Fibroblast of lung (primary cell): ENCODE data around the gene ADAD2. TPM values are rescaled to one million over a fixed set of nuclear protein-coding genes. Genes with fewer than 3 reads are reported as not detected.
"Not testable (repeated sequence)": the region's sequence is repeated elsewhere in the genome, so short reads cannot be mapped to it uniquely, and the experiment has no call there.

Source experiments
- DNase-seq, 2 donors: peaks; one replicate each; pipeline versions ENCODE4 v3.0.0 to v3.0.0-alpha.2; 2010; ENCODE audit warnings: low read depth in 2 of 2
- H2AFZ ChIP-seq: 2 replicates; pipeline ENCODE4 v1.5.1; 2012; ENCODE audit warnings: low read length, control low read depth, inconsistent platforms
- H3K27ac ChIP-seq: 2 replicates; pipeline ENCODE4 v1.5.1; 2011; ENCODE audit warnings: low read length, control low read depth; ENCODE audit not compliant: insufficient read depth
- H3K27me3 ChIP-seq: 2 replicates; pipeline ENCODE4 v1.5.1; 2011; ENCODE audit warnings: mild to moderate bottlenecking, low read length; ENCODE audit not compliant: control insufficient read depth, insufficient read depth
- H3K36me3 ChIP-seq: 2 replicates; pipeline ENCODE4 v1.5.1; 2011; ENCODE audit warnings: low read length; ENCODE audit not compliant: control insufficient read depth, insufficient read depth
- H3K4me1 ChIP-seq: 2 replicates; pipeline ENCODE4 v1.5.1; 2011; ENCODE audit warnings: low read length; ENCODE audit not compliant: control insufficient read depth, insufficient read depth; ENCODE audit errors: extremely low read depth
- H3K4me2 ChIP-seq: 2 replicates; pipeline ENCODE4 v1.5.1; 2011; ENCODE audit warnings: low read length, control low read depth; ENCODE audit not compliant: insufficient read depth; ENCODE audit errors: extremely low read depth
- H3K4me3 ChIP-seq, 4 experiments: fragments of 200-600 bp in 1 of 4; sonication (generic) in 1 of 4; replicated peaks in 1 of 4; 2 replicates each; pipeline ENCODE4 v1.5.1; 2011 to 2016; ENCODE audit warnings: low read length in 4 of 4, low read depth in 3 of 4, mild to moderate bottlenecking in 3 of 4, control low read depth in 2 of 4, inconsistent platforms in 1 of 4, mixed read lengths in 1 of 4; ENCODE audit not compliant: insufficient read depth in 1 of 4; ENCODE audit errors: control extremely low read depth in 1 of 4
- H3K79me2 ChIP-seq: 2 replicates; pipeline ENCODE4 v1.5.1; 2012; ENCODE audit warnings: mild to moderate bottlenecking, low read length, inconsistent platforms; ENCODE audit not compliant: control insufficient read depth, insufficient read depth
- H3K9ac ChIP-seq: 2 replicates; pipeline ENCODE4 v1.5.1; 2011; ENCODE audit warnings: mild to moderate bottlenecking, low read length, control low read depth; ENCODE audit not compliant: insufficient read depth
- H3K9me3 ChIP-seq: 2 replicates; pipeline ENCODE4 v1.5.1; 2012; ENCODE audit warnings: low read depth, low read length; ENCODE audit not compliant: control insufficient read depth, insufficient read depth
- H4K20me1 ChIP-seq: 2 replicates; pipeline ENCODE4 v1.5.1; 2011; ENCODE audit warnings: low read length; ENCODE audit not compliant: control insufficient read depth, insufficient read depth; ENCODE audit errors: extremely low read depth
- CTCF ChIP-seq, 2 donors: IDR thresholded peaks in 1 of 2; conservative IDR thresholded peaks in 1 of 2; 1 replicate in 1 of 2; 2 replicates in 1 of 2; pipeline ENCODE4 v1.5.1; 2011 to 2012; ENCODE audit warnings: low read length in 2 of 2, control low read depth in 1 of 2, inconsistent platforms in 1 of 2, low read depth in 1 of 2, mild to moderate bottlenecking in 1 of 2
- EZH2 ChIP-seq: IDR thresholded peaks from 2 replicates; pipeline ENCODE4 v1.5.1; 2012; ENCODE audit warnings: low read length, control low read depth, mild to moderate bottlenecking; ENCODE audit errors: missing control alignments
- polyA plus RNA-seq, 2 donors: library from polyadenylated mRNA; depleted of rRNA in 1 of 2; stranded (reverse) in 1 of 2; unstranded in 1 of 2; fragments of >200 nt; gene quantifications; 2 replicates each; pipeline ENCODE4 v1.2.1, GENCODE V29; 2011 to 2012; ENCODE audit warnings: missing spikeins in 1 of 2
- total RNA-seq: library from RNA; depleted of rRNA; stranded (reverse); fragments of >200 nt; gene quantifications from 2 replicates; pipeline ENCODE4 v1.2.1, GENCODE V29; 2014

ADAD2 gene
- total and polyA plus RNA-seq, 2 donors (not counting 1 experiment from before 2014, with no cell fraction given), result not detected

GRCh38 chr16:84199861-84200260 is 8.9 kb downstream of the ADAD2 start:
- DNase-seq, result no peak

GRCh38 chr16:84204551-84204950 is 13.6 kb downstream of the ADAD2 start:
- H3K79me2 ChIP-seq, H3K4me2 ChIP-seq, H2AFZ ChIP-seq, H4K20me1 ChIP-seq, H3K4me3 ChIP-seq, H3K36me3 ChIP-seq, H3K27ac ChIP-seq, H3K9me3 ChIP-seq, DNase-seq, H3K9ac ChIP-seq, H3K4me1 ChIP-seq: not testable (repeated sequence)
- H3K27me3 ChIP-seq, result peaks cover 11% of the 10 kb centered on the region

More at GRCh38 chr16:84199861-84200260, 8.9 kb downstream of the ADAD2 start:
- no peaks in the 10 kb centered on the region for H3K79me2 ChIP-seq
- no peak for TF ChIP-seq CTCF (conservative IDR thresholded peaks at IDR 0.05 in 1 of 2, IDR thresholded peaks at IDR 0.05 in 1 of 2; ENCODE audit: low read depth in 1 of 2, low read length in 2 of 2)
- TF ChIP-seq EZH2, result no peak
- no peaks in the 10 kb centered on the region for H3K4me1 ChIP-seq
- H4K20me1 ChIP-seq, result no peaks in the 10 kb centered on the region
- H3K36me3 ChIP-seq, result no peaks in the 10 kb centered on the region
- peaks cover 7% of the 10 kb centered on the region for H3K27me3 ChIP-seq
- H2AFZ ChIP-seq, result no peak overlapping the region
- H3K9me3 ChIP-seq, result no peaks in the 10 kb centered on the region
- H3K4me3 ChIP-seq, result no peak overlapping the region
- H3K27ac ChIP-seq, result no peak overlapping the region
- no peak overlapping the region for H3K9ac ChIP-seq
- H3K4me2 ChIP-seq, result no peak overlapping the region

- not testable (repeated sequence) for DNase-seq, H3K9me3 ChIP-seq, H3K4me2 ChIP-seq, H4K20me1 ChIP-seq, H3K4me1 ChIP-seq, H3K27ac ChIP-seq, H2AFZ ChIP-seq, H3K27me3 ChIP-seq, H3K9ac ChIP-seq, H3K36me3 ChIP-seq, H3K4me3 ChIP-seq, H3K79me2 ChIP-seq
Observed at GRCh38 chr16:84205123-84205522, 14.2 kb downstream of the ADAD2 start.

- peaks cover 8% of the 10 kb centered on the region for H3K27me3 ChIP-seq
- no peak overlapping the region for H3K4me3 ChIP-seq
- H3K9ac ChIP-seq, result no peak overlapping the region
- TF ChIP-seq CTCF (conservative IDR thresholded peaks at IDR 0.05 in 1 of 2, IDR thresholded peaks at IDR 0.05 in 1 of 2; ENCODE audit: low read depth in 1 of 2, low read length in 2 of 2) (no peak), EZH2 (no peak)
- H4K20me1 ChIP-seq, result no peaks in the 10 kb centered on the region
- H2AFZ ChIP-seq, result no peak overlapping the region
- no peaks in the 10 kb centered on the region for H3K79me2 ChIP-seq
- no peaks in the 10 kb centered on the region for H3K36me3 ChIP-seq
- H3K27ac ChIP-seq, result no peak overlapping the region
- H3K4me2 ChIP-seq, result no peak overlapping the region
- DNase-seq, result no peak
- no peaks in the 10 kb centered on the region for H3K4me1 ChIP-seq
- no peaks in the 10 kb centered on the region for H3K9me3 ChIP-seq
Observed at GRCh38 chr16:84205976-84206691, 15.2 kb downstream of the ADAD2 start.
